H1 (cell line): ENCODE measurements around the gene LAMA4. TPM values are rescaled to one million over a fixed set of nuclear protein-coding genes. Genes with fewer than 3 reads are reported as not detected.

Experiments used
- SP2 ChIP-seq: IDR thresholded peaks from 2 replicates; pipeline ENCODE4 v1.6.1; 2012; ENCODE audit warnings: mild to moderate bottlenecking, low read length, inconsistent platforms
- polyA plus RNA-seq, 7 experiments: library from polyadenylated mRNA; depleted of rRNA in 3 of 7; stranded (reverse) in 5 of 7; unstranded in 2 of 7; fragments of >200 nt in 5 of 7; fragments of 200-250 nt in 2 of 7; gene quantifications; 1 replicate in 5 of 7; 2 replicates in 1 of 7; 4 replicates in 1 of 7; pipeline versions ENCODE4 v1.2.1 to v1.2.3, GENCODE V29; 2011 to 2013; ENCODE audit warnings: missing spikeins in 2 of 7, mixed read lengths in 2 of 7
- total RNA-seq: library from RNA; stranded (reverse); fragmentation: NEBNext Ultra II Directional; extraction: Animal tissue kit (Norgen Biotek cat#: 25700); gene quantifications from 2 replicates; pipeline ENCODE4 v1.2.1, GENCODE V29; 2021

Gene LAMA4
- total and polyA plus RNA-seq, 2 of the 8 experiments (the other 6 are each of a cell fraction or from before 2014, with no cell fraction given) = 0.95 to 1.5 TPM

GRCh38 chr6:112150363-112150762, 104.0 kb downstream of the LAMA4 start (continued):
- TF ChIP-seq SP2 = no peak
